HG02852 (cell line): ENCODE measurements around the gene GPRASP2.
"Not testable (repeated sequence)": the region's sequence is repeated elsewhere in the genome, so short reads cannot be mapped to it uniquely, and the experiment has no call there.

Experiments used
- ATAC-seq: cut with Tn5 transposase; IDR thresholded peaks from one replicate; pipeline ENCODE4 v1.9.1; 2021; ENCODE audit warnings: mild to moderate bottlenecking, moderate library complexity; ENCODE audit not compliant: unreplicated experiment

Gene GPRASP2

DNA sequence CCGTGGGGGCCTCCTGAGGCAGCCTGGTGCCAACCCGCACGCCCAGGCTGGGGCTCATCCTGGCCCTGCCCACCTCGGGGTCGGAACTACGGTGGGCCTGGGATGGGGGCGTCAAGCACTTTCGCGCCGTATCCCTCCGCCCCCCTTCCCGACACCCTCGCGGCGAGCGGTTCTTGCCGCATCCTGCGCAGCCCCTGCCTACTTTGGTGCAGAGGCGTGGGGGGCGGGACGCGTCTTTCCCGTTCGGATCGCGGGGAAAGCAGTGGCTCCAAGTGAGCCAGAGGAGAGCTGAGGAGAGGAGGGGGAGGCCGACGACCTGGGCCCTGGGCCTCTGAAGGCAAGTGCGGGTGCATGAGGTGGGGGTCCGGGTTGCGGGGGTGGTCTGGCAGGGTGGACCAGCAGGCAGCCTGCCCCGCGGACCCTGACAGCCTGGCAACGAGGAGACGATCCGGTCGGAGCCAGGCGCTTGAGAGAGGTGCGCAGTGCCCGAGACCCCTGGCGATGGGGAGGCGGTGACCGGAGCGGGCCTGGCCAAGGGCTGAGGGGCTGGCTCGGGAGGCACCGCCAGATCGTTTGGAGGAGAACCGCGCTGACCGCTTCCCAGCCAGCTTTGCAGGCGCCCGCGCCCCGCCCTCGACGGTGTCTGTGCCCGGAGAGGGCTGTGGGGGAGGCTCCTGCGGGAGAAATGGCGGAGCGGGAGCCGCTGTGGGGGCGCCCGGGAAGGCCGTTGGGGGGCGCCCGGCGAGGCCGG, at the start of gene GPRASP2:
Gene GPRASP2 (plus strand): TSS at position 233 of the 751 bp plus-strand sequence. CDS start 2,422 bp downstream, outside the sequence.
- ATAC-seq: no peak

DNA sequence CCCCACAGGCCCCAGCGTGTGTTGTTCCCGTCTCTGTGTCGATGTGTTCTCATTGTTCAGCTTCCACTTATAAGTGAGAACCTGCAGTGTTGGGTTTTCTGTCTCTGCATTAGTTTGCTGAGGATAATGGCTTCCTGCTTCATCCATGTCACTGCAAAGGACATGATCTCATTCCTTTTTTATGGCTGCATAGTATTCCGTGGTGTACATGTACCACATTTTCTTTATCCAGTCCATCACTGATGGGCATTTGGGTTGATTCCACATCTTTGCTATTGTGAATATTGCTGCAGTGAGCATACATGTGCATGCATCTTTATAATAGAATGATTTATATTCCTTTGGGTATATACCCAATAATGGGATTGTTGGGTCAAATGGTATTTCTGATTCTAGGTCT, 48.4 kb upstream of the GPRASP2 start:
- ATAC-seq: not testable (repeated sequence)

DNA sequence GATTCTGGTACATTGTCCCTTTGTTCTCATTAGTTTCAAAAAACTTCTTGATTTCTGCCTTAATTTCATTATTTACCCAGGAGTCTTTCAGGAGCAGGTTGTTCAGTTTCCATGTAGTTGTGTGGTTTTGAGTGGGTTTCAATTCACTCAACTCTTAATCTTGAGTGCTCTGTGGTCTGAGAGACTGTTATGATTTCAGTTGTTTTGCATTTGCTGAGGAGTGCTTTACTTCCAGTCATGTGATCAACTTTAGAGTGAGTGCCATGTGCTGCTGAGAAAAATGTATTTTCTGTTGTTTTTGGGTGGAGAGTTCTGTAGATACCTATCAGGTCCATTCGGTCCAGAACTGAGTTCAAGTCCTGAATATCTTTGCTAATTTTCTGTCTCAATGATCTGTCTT, 45.2 kb upstream of the GPRASP2 start:
- not testable (repeated sequence) for ATAC-seq

DNA sequence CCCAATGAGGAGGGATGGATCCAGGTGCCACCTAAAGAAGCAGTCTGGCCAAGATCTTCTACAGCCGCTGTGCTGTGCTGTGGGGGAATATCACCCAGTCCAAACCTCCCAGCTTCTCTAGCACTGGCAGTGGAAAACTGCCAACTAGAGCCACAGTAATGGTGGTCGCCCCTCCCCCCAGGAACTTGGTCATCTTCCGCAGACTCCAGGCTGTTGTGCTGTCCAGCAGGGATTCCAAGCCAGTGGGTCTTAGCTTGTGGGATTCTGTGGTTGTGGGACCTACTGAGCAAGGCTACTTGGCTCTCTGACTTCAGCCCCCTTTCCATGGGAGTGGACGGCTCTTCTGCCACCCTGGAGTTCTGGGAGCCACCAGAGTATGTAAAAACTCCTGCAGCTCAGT, 42.7 kb upstream of the GPRASP2 start:
- no peak for ATAC-seq

DNA sequence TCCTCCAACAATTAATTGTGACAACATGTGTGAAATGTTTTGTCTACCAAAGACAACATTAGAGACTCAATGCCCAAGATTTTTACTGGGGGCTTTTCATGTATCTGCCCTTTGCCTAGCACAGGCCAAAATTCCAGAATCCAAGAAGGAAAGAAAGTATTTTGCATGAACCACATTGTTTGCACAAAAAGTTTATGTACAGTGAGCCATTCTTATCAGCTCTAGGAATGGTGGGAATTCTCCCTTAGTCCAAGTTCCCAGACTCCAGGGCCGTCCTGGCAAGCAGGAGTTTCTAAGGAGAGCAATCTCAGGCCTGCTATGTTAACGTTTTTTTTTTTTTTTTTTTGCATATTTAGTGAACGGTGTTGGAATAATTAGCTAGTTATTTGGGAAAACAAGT, 39.4 kb upstream of the GPRASP2 start:
- no peak for ATAC-seq

DNA sequence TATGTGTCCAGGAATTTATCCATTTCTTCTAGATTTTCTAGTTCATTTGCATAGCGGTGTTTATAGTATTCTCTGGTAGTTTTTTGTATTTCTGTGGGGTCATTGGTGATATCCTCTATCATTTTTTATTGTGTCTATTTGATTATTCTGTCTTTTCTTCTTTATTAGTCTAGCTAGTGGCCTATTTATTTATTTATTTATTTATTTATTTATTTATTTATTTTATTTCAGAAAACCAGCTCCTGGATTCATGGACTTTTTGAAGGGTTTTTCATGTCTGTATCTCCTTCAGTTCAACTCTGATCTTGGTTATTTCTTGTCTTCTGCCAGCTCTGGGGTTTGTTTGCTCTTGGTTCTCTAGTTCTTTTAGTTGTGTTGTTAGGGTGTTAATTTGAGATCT, 34.8 kb upstream of the GPRASP2 start:
- ATAC-seq: not testable (repeated sequence)

DNA sequence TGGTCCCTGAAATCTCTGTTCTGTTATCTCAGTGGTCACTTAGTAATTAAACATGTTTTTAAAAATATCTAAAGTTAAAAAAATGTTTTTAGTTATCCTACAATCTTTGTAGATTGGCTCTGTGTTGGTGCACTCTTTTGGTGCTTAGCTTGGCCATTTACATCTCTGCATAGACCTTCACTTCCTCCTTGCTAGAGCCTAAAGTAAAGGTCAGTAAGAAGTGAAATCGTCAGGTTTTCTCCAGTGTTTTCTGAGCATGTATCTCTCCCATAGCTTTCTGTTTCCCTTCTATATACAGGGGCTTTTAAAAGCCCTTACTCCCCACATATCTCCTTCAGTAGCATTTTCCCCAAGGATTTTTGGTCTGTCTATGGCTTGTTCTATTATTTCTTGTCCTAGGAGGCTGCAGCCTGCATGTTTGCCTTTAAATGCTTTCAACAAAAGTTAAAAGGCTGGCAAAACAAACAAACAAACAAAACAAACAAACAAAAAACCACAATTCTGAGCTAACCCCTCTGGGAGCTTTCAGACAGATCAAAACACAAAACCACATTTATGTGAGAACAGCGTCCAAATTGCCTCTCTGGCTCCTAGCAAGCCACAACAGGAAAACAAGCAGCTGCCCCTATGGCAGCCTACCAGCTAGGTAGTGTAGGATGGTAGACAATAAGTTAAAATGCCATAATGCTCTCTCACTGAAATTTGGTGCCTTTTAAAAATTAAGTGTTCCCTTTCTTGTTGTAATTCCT, 27.3 kb upstream of the GPRASP2 start:
- ATAC-seq: no peak

DNA sequence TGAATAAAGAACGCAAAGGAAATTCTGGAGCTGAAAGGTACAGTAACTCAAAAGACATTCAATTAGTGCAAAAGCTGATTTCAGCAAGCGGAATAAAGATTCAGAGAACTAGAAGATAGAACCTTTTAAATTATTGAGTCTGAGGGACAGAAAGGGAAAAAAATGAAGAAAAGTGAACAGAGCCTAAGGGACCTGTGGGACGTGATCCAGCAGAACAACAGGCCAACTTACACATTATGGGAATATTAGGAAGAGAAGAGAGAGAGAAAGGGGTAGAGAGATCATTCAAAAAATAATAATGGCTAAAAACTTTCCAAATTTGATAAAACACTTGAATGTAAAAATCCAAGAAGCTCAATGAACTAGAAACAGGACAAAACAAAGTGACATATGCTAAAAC, 17.5 kb upstream of the GPRASP2 start:
- ATAC-seq: no peak

DNA sequence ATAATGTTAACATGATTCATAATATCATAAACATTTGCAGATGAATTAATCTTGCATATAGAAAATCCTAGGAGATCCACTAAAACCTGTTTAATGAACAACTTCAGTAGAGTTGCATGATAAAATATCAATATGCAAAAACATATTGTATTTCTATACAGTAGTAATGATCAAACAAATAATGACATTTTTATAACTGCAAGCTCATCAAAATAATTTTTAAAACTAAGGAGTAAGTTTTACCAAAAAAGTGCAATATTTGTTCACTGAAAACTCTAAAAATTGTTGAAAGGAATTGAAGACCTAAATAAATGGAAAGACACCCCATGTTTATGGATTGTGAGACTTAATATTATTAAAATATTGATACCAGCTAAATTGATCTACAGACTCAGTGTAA, 15.9 kb upstream of the GPRASP2 start:
- no peak for ATAC-seq

DNA sequence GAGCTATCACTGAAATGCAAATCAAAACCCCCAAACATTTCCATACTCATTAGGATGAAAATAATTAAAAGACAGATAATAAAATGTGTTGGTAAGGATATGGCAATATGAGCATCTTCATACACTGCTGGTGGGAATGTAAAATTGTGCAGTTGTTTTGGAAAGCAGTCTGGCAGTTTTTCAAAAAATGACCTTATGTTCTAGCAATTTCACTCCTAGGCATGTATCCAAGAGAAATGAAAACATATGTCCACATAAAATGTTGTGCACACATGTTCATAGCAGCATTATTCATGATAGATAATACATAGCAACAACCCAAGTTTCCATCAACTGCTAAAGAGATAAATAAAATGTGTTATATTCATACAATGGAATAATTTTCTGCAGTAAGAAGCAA, 14.8 kb upstream of the GPRASP2 start:
- ATAC-seq: no peak

DNA sequence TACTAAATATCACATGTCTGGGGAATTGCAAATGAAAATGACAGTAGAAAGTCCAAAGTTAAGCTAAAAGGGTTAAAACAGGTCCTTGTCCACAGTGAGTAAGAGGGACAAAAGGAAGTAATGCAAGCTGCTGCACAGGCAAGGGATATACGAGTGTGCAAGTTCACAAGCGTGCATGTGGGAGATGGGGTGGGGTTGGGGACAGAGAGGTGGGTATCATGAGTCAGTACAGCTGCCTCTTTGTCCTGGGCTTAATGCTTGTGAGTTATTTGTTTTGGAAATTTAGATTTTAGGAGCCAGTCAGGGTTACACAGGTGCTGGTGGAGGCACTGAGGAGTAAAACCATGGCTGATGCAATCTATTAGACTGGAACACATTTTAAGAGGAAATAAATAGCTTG, 3.3 kb upstream of the GPRASP2 start:
- ATAC-seq: no peak

DNA sequence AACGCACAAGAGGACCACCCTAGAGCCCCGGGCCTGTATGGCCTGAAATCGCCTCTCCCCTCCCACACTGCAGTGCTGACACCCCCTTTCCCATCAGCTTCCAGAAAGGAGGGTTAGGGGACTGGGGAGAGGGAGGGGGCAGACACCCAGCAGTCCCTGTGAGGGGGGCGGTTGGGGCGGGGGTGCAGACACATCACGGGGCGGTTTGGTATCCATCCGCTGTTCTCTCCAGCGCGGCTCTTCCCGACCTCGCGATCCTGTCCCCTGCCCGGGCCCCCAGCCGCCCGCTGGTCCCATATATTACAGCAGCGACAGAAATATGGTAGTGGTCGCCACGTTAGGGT, 404 bp upstream of the GPRASP2 start:
- no peak for ATAC-seq

DNA sequence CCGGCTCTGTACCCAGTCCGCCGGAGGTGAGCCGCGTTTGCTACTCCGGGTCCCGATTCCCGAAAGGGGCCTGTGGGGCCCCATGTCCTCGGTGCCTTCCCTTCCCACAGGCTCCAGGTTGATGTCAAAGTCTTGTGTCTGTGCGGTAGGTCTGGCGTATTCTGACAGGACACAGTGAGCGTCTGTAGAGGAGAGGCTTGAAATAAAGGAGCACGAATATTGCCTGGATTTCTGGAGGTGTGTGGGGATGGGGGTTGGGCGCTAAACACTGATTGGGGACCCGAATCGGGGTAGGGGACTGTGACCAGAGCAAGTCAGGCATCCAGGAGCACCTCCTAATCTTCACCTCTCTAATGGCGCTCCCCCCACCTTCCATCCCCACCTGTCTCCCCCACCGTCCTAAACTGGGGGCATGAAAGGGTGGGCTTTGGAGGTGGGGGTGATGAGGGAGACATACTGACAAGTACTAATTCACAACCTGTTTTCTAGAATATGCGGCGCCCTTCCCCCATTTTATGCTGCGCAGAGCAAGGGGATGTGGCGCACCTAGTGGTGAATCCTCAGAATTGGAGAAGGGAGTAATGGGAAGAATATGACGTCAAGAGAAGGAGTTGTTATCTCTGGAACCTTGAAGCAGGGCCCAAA, 855 bp downstream of the GPRASP2 start:
- ATAC-seq: no peak

DNA sequence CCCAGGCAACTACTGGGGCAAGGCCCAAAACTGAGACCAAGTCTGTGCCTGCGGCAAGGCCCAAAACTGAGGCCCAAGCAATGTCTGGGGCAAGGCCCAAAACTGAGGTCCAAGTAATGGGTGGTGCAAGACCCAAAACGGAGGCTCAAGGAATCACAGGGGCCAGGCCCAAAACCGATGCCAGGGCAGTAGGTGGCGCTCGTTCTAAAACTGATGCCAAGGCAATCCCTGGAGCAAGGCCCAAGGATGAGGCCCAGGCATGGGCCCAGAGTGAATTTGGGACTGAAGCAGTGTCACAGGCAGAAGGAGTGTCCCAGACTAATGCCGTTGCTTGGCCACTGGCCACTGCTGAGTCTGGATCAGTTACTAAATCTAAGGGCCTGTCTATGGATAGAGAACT, 2.7 kb downstream of the GPRASP2 start:
- no peak for ATAC-seq

DNA sequence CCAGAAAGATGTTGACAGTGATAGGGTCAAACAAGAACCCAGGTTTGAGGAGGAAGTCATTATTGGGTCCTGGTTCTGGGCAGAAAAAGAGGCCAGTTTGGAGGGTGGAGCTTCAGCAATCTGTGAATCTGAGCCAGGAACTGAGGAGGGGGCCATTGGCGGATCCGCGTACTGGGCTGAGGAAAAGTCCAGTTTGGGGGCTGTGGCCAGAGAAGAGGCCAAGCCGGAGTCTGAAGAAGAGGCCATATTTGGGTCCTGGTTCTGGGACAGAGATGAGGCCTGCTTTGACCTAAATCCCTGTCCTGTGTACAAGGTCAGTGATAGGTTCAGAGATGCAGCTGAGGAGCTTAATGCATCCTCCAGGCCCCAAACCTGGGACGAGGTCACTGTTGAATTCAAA, 3.7 kb downstream of the GPRASP2 start:
- ATAC-seq: no peak

DNA sequence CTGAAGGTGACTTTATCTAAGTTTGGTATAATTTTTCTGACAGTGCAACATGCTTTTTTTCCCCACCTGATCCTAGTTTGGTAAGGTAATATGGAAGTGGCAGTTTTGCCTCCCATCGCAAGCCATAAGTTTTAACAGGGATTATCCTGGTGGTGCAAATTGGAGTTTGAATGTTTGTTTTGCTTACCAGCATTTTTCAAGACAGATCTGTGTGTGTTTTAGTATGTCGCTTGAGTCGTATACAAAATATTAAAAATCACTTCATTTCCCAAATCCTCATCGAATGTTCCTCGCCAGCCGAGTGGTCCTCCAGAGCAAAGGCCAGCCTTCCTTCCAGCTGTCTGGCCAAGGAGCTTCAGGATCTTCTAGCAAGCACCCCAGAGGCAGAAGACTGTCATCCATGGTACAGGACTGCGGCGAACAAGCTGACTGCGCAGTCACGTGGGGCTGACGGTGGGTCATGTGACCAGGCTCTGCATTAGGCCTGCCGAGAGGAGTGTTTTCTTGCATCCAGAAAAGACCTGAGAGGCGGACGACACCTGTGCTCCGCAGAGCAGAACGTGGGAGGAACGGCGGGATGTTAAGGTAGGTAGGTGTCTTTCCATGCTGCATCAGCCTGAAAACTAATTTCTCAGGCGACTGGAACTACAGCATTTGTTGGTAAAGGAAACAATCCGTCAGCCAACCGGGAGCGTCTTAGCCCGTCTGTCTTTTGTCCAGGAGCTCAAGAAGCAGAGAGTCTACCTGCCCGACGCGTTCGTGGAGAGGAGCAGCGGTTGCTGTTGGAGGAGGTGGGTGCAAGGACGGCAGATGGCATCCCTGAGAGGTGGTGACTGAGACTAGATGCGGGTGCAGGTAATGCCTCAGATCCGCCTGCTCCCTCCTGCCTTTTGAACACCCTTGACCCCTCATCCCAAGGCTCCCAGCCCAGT, 8.3 kb downstream of the GPRASP2 start, which contains the start of gene GPRASP3:
Gene GPRASP3 (plus strand): TSS at position 507 of the 932 bp plus-strand sequence. CDS start 28,253 bp downstream, outside the sequence.
- ATAC-seq: peak; percentile 97

DNA sequence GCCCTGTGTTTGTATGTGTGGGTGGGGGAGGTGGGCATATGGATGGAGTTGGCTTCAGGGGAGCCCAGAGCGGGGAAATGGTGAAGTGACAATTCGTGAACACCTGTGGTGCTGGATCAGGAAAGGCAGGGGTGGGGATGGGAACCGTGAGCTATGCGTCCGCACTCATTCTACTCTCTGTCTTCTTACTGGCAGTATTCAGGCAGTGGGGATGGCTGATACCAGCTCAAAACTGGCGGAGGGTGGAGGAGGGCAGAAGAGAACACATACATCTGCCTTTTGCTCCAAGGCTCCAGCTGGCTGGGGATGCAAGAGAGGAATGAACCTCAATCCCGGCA, 8.9 kb downstream of the GPRASP2 start:
- not testable (repeated sequence) for ATAC-seq

DNA sequence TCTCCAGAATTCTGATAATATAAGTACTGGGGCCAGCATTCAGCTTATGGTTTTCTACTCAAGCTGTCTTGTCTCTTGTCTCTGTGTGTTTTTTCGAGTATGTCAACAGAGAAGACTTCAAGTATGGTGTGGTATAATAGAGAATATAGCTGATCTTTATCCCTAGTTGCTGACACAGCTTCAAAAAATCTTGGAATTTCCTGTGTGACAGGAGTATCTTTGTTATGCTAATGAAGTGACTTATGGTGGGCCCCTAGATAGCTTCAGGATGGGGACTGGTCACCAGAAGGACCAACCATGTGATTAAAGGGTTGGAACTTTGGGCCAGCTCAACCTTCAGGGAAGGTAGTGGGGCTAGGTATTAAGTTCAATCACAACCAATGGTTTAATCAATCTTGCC, 11.2 kb downstream of the GPRASP2 start:
- ATAC-seq: no peak

DNA sequence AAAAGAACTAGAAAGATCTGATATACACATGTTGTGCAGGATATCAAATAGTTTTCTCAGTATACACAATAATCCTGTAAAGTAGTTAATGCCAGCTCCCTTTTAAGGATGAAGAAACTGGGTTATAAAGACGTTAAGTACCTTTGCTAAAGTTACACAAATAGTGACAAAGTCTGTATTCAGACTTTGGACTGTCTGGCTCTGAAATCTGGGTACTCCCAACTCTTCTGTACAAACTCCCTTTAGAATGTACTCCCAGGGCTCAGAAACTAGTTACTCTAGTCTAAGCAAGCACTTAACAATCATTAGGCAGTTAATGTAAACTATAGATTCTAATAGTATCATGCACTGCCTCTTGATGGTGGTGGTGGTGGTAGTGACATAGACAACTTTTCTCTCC, 15.5 kb downstream of the GPRASP2 start:
- no peak for ATAC-seq

DNA sequence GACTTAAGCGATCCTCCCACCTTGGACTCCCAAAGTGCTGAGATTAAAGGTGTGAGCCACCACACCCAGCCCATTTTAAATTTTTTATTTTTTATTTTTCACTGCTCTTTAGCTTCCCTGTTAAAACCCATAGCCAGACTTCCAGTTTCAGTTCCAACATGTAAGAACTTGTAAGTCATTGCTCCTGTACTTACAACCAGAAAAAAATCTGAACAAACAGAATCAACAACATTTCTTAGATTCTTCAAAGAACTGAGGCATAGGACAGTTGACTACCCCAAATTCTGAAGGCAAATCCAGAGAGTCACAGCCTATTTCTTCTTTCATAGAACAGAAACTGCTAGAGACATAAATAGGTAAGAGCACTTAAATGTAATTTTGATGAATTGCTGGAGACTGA, 16.4 kb downstream of the GPRASP2 start:
- ATAC-seq: no peak

DNA sequence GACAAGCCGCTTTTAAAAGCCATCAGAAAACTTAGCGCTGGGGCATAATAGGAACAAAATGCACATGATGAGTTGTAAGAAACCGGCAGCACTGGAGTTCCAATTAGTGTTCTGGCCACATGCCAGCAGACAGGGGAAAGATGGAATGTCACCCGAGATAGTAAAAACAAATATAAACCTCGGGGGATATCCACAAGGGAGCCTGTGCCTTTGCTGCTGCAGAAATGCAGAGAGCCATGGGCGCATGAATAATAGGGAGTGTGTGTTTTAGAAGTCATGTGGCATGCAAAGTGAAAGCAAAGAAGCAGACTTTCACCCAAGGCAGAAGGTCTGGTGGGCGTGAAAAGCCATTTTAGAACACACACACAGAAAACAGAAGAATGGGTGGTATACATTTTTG, 27.4 kb downstream of the GPRASP2 start:
- no peak for ATAC-seq
